GM21737 (cell line): ENCODE measurements around the gene FUT7.
"Not testable (repeated sequence)": the region's sequence is repeated elsewhere in the genome, so short reads cannot be mapped to it uniquely, and the experiment has no call there.

Source experiments
- ATAC-seq: cut with Tn5 transposase; IDR thresholded peaks from one replicate; pipeline ENCODE4 v1.9.1; 2021; ENCODE audit warnings: mild to moderate bottlenecking, moderate library complexity; ENCODE audit not compliant: unreplicated experiment

The FUT7 gene

DNA sequence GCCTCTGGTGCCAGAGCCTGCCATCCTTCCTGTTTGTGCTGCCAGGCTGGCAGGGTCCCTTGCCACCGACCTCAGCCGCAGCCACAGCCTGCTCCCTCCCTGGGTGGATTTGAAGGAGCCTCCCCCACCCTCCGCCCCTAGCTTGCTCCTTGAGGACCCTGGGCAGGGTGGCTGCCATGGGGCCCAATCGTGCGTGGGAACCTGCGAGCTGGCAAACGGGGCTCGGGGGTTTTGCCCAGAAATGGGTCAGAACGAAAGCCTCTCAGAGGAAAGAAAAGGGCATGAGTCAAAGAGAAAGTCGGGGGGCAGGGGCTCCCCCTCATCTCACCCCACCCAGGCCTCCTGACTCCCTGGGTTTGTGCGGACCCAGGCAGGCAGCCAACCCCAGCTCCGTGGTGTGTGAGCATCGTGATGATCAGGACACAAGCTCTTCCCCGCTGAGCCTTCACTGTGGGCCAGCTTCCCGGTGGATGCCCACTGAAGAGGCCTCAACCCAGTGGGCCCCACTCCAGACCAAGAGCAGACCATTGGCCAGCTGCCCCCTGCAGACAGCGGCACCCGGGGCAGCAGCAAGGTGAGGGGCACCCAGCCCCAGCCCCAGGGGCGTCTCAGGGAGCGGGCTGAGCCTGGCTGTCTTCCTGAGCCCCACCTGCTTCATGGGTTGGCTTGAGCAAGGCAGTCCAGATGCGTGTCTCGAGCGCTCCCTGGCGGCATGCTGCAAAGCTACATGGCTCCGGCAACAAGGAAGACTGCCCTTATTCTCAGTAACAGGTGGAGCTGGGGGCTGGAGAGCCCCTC lies 3.0 kb upstream of the FUT7 start:
- ATAC-seq: no peak

DNA sequence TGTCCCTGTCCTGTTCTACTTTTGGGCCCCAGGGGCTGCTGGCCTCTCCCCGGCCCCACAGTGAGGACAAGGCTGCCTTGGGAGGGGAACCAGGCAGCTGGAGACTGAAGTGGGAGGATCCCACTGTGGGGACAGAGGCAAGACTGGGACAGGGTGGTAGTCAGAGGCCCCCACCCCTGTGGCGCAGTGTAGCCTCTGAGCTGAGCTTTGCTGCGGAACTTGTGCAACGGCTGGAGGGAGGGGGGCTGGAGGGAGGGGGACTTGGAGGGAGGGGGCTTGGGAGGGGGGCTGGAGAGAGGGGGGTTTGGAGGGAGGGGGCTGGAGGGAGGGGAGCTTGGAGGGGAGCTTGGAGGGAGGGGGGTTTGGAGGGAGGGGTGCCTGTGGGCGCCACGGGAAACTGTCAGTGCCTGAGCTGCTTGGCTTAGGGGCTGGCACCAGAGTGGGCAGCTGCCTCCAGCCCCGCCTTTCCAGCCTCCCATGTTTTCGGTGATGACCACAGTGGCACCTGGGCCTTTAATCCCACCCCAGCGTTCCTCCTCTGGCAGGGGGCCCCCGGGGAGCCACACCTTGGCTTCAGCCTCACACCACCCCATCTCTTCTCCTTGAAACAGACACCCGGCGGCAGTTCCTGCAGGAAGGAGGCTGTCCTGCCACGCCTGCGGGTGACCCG lies 2.3 kb upstream of the FUT7 start:
- ATAC-seq: no peak

DNA sequence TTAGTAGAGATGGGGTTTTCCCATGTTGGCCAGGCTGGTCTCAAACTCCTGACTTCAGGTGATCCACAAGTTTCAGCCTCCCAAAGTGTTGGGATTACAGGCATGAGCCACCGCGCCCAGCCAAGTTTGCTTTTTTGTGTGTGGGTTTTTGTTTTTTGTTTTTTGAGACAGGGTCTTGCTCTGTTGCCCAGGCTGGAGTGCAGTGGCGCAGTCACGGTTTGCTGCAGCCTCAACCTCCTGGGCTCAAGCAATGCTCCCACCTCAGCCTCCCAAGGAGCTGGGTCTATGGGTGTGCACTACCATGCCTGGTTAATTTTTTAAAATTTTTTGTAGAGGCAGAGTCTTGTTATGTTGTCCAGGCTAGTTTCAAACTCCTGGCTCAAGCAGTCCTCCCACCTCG lies 1.6 kb upstream of the FUT7 start:
- ATAC-seq: not testable (repeated sequence)

DNA sequence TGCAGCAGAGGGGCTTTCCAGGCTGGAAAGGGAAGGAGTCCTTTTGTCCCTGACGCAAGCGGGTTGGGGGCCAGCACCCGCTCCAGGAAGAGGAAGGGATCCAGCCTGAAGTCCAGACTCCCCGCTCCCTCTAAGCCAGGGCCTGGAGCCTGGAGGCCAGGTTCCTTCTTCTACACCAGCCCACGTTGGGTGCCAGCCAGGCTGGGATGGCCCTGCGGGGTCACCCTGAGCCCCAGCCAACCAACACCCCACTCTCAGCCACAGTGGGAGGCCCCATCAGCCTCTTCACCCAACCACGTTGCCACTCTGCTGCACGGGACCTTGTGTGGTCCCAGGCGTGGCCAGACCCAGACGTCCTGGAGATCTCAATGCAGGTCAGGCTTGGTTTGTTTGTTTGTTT lies 970 bp upstream of the FUT7 start:
- no peak for ATAC-seq

DNA sequence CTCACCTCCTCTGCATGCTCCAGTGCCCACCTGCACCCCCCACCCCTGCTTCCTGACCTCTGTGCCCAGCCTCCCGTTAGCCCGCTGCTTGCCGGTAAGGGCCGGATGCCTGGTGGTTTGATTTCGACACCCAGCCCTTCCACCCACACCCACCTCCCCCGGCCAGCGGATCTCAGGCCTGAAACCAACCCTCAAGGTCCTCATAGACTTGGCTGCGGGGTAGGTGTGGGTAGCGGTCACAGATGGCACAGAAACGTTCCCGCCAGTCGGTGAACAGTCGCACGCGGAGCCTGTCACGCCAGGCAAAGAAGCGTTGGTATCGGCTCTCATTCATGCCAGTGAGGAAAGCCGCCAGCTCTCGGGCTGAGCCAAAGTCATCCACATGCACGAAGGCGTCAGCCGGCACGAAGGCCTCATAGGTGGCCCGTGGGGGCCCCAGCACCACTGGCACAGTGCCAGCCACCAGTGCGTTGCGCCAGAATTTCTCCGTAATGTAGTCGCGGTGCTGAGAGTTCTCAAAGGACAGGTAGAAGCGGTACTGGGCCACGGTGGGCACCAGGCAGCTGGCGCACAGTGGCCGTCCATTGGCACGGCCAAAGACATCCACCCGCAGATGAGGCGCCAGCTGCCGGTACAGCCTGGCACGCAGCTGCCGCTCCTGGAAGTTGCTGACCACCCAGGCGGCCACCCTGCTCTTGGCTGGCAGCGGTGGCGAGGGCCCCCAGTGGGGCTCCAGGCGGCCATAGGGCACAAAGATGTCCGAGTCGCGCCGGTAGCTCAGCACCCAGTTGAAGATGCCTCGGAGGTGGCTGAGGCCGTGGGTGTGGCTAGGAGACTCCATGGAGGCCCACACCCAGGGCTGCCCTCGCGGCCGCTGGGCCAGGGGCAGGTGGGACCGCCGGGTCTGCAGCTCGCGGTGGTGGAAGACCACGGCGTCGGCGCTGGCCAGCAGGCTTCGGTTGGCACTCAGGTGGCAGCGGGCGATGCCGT lies 1.1 kb downstream of the FUT7 start:
- no peak for ATAC-seq

DNA sequence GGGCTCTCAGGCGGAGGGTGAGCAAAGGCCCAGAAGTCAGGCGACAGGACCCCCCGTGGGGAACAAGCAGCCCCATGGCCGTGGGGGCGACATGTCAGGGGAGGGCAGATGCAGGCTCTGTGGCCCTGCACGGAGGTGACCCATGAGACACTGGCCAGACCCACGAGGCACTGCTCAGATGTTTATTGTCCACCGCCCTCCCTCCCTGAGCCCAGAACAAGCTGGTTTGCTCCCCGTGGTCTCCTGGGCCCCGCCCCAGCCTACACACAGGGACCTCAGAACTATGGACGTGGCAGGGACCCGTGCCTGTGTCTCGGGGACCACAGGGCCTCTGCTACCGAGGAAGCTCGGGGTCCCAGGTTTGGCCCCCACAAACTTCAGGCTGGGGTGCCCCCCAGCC lies 1.9 kb downstream of the FUT7 start:
- no peak for ATAC-seq

DNA sequence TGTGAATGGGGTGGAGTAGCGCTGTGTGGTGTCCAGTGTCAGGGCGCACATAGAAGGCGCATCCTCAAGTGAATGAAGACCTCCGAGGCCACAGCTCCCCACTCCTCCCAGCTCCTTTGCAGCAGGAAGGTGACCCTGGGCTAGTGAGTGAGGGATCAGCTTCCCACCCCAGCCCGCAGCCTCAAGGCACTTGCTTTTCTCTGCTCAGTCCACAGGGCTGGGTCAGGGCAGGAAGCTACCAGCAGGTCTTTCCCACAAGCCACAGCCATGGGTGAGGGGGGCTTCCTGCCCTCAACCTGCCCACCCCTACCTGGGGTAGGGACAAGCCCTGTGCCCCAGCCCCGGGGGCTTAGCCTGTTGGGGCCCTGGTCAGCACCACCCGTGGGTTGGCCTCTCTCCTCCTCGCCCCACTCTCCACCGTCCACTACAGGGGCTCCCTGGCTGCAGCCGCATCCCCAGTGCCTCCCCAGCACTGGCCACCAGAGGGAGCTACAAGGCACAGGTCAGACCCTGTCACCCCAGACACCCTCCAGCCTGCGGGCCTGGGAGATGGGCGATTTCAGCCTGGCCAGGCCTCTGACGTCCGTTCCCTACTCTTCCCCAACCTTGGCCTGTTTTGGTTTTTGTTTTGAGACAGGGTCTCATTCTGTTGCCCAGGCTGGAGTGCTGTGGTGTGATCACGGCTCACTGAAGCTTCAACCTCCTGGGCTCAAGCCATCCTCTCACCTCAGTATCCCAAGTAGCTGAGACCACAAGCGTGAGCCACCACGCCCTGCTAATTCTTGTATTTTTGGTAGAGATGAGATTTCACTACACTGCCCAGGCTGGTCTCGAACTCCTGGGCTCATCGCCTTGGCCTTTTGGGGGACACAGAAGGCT lies 2.6 kb downstream of the FUT7 start:
- ATAC-seq: no peak

DNA sequence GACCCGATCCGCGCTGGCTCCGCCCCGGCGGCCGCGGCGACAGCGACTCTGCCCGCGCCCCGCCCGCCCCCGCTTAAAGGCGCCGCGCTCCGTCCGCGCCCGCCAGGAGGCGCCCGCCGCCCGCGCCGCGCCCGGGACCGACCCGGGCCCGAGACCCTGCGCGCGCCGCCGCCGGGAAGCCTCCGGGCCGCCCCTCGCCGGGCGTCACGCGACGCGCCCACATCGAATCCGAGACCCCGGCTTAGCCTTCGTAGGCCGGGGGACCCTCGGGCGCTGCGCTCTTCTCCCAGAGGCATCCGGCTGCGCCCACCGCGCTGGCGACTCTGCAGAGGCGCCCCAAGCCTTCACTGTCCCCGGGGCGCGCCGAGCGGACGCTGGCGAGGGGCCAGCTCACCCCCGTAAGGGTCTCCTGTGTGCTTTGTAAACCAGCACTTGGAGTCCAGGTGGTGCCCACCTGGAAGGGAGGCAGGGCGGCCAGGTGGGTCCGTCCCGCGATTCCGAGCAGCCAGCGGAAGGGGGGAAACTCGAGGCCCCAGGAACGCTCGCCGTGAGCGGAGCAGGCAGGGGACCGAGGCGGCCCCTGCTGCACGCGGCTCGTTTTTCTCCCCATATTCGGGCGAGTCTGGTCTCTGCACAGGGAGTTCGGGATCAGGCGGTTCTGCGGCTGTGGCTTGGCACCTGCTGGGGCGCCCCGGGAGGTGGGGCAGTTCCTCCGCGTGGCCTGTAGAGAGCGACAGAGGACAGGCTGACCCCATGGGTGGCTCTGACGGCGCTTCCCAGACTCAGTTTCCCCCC lies 3.4 kb downstream of the FUT7 start:
- ATAC-seq: peak; percentile 37

DNA sequence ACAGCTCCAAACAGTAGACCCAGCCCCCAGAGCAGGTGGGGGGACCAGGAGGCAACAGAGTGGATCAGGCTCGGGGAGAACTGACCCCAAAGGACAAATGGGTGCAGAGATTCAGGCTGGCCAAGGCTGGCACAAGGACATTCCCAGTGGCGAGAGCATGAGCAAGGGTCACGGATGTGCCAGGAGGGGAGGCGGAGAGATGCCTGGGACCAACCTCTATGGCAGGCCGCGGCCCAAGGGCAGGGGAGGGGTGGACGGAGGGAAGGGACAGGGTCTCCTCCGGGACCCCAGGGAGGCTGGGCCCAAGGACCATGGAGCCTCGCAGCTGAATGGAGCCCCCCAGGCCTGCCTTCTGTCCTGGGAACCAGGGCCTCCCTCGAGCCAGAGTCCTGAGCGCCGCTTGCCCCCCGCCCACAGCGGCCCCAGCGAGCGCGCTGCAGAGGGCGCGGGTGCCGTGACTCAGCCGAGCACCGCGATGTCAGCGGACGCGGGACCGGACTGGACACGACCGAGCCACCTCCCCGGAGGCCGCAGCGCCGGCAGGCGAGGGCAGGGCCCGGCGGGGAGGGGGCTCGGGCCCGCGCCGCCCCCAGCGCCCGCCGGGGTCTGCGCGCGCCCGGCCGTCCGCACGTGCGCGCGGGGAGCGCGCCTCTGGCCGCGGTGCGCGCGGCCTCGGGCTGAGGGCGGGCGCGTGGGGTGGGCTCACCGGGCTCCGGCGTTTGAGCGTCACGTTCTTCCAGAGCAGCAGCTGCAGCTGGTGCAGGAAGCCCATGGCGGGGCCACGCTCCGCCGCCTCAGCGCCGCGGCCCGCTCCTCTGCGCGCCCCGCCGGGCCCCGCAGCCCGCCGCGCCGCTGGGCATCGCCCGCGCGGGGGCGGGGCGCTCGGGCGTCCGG lies 4.3 kb downstream of the FUT7 start, which contains the start of gene ABCA2:
TSS of gene ABCA2 (minus strand) at position 869 of the 894 bp plus-strand sequence. CDS start at position 772, 97 bp downstream.
- ATAC-seq: no peak

DNA sequence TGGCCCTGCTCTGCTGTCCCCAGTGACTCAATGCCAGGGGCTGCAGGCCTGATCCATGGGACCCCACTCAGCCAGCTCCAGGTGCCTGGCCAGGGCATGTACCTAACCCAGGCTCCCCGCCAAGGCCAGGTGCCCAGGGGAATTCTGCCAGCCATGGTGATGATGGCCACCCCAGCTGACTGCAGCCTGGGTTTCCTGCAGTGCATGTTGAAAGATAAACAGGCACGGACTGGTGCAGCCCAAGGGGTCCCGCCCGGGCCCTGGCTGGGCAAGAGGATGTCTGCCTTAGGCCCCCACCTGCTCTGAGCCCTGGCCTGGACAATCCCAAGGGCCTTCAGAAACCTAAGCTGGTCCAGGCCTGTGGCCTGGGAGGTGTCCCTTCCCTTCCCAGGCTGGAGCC lies 5.1 kb downstream of the FUT7 start:
- no peak for ATAC-seq

DNA sequence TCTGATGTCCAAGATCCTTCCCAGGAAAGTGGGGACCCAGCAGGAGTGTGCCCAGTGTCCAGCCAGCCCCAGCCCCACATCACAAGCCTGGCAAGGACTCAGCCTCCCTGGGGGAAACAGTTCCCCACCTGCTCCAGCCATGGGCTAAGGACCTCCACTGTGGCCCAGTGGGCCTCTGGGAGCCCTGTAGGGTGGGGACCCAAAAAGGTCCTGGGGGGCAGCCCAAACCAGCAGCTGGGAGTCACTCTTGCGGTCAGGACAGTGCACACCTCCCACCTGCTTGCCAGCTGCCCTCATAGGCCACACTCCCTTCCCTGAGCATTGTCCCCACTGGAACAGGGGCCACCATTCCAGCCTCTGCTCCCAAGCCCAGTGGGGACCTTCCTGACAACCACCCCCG lies 5.5 kb downstream of the FUT7 start:
- no peak for ATAC-seq

DNA sequence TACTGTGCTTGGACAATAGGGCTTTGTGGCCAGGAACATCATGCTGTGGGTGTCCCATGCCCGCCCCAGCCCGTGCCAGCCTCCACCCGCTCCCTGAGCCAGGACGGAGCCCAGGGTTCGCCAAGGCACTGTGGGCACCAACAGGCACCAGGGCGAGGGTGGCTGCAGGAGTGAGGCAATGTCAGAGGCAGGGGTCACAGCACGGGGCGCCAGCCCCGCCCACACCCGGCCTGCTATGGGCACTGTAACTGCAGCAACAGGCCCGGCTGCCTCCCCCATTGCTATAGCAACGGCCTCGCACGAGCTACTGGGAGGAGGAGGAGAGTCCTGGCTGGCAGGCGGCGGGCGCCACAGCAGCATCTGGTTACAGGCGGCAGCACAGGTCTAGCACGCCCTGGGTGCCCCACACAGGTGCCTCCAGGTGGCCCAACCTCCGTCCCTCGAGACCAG lies 6.3 kb downstream of the FUT7 start:
- no peak for ATAC-seq

DNA sequence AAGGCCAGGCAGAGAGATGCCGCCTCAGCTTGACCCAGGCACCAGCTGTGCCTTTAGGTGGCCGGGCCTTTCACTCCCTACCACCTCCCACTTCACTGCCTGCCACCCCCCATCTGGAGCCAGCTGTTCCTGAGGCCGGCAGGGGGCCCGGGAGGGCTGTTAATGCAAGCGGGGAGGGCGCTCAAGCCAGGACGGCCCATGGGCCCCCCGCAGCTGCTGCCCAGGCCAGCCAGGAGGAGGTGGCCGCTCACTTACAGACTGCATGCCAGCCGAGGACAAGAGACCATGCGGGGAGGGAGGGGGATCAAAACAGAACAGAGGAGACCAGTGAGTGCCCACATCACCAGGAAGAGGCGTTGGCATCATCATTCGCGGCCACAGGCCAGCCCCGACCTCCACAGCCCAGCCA lies 8.3 kb downstream of the FUT7 start:
- ATAC-seq: no peak

DNA sequence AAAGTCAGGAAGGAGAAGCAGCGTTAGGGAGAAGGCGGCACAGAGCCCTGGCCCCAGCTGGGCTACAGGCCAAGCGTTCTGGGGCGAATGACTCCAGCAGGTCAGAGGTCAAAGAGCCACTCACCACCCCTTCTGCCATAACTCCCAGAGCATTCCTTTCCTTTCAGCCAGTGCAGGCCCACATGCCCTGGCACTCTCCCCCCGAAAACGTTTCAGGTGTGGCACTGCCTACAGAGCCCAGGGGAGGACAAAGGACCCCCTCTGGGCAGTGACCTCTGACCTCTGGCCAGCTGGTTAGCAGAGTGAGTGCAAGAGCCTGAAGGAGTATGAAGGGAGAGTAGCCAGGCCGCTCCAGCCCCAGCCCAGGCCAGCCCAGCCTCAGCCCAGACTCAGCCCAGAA lies 8.7 kb downstream of the FUT7 start:
- no peak for ATAC-seq

DNA sequence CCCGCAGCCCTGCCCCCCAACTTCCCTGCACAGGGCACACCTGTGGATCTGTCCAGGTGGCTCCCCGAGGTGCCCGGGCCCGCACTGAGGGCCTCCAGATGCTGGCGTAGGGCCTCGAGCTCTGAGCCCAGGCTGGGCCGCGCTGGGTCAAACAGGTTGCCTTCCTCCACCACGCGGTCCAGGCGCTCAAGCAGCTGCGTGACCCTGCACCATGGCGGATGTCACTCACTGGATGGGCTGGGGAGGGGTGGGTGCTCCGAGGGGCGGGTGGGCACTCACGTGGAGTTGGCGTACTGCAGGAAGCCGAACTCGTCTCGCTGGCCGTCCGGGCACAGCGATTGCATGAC lies 9.3 kb downstream of the FUT7 start:
- no peak for ATAC-seq

DNA sequence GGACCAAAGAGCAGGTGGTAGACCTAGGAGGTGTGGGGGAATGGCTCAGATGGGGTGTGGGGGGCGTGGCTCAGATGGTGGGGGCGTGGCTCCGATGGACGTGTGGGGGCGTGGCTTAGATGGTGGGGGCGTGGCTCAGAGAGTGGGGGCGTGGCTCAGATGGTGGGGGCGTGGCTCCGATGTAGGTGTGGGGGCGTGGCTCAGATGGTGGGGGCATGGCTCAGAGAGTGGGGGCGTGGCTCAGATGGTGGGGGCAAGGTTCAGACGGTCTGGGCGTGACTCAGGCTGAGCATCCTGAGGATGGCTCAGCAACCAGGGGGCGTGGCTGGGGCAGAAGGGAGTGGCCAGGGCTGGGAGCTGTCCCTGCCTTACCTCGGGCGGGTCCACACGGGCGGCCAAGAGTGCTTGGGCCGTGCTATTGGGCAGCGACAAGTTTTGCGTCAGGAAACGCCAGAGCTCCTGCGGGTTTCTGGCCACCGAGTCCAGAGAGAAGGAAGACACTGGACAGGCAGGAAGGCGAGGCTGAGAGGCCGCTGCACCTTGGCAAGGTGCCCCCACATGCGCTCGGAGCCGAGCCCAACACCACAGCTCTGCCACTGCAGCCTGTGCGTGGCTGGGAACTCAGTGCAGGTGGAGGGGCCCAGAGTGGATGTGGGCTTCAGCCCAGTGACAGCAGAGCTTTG lies 9.8 kb downstream of the FUT7 start:
- ATAC-seq: no peak

DNA sequence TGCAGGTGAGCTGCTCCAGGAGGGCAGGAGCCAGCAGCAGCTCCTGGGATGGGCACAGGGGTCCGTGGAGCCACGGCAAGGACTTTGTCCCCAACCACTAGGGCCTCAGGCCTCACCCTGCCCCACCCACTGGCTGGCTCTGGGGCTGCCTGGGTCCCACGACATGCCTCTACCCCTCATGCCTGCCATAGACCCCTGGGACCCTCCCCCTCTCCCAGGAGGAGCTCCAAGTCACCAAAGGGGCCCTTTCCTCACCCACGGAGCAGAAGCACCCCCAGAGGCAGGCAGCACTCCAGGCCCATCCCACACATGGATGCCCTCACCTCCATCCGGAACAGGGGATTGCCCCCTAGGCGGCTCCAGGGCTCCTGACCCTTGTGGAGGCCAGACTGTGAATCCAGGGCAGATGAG lies 10.3 kb downstream of the FUT7 start:
- no peak for ATAC-seq
